ENCODE measurements around the gene EFHD2.
"Not testable (repeated sequence)": the region's sequence is repeated elsewhere in the genome, so short reads cannot be mapped to it uniquely, and the experiment has no call there.

Gene EFHD2

GRCh38 chr1:15456313-15456954 is 46.7 kb downstream of the EFHD2 start, which contains the start of gene CELA2A:
Gene CELA2A, plus strand, starts transcription at chr1:15456732. Its CDS starts 22 bp downstream, at chr1:15456754.
- DNase-seq: no peak

GRCh38 chr1:15457585-15457984 is 47.9 kb downstream of the EFHD2 start:
- DNase-seq: no peak

GRCh38 chr1:15458388-15458787 is 48.7 kb downstream of the EFHD2 start:
- not testable (repeated sequence) for DNase-seq

GRCh38 chr1:15459771-15460707 is 50.4 kb downstream of the EFHD2 start:
- no peak for DNase-seq

- no peak for DNase-seq
These were observed 51.0 kb downstream of the EFHD2 start for GRCh38 chr1:15460708-15461095.

GRCh38 chr1:15463064-15463800 is 53.5 kb downstream of the EFHD2 start:
- not testable (repeated sequence) for DNase-seq

GRCh38 chr1:15463926-15464322 is 54.2 kb downstream of the EFHD2 start:
- not testable (repeated sequence) for DNase-seq

- no peak for DNase-seq
These were observed 56.0 kb downstream of the EFHD2 start for GRCh38 chr1:15465674-15466073.

GRCh38 chr1:15466955-15467625 is 57.4 kb downstream of the EFHD2 start:
- DNase-seq: not testable (repeated sequence)

GRCh38 chr1:15468145-15468544 is 58.5 kb downstream of the EFHD2 start:
- no peak for DNase-seq

GRCh38 chr1:15469361-15469760 is 59.7 kb downstream of the EFHD2 start:
- no peak for DNase-seq

- DNase-seq: not testable (repeated sequence)
These were observed 60.2 kb downstream of the EFHD2 start for GRCh38 chr1:15469821-15470448.

GRCh38 chr1:15471067-15471466 is 61.4 kb downstream of the EFHD2 start:
- DNase-seq: not testable (repeated sequence)

GRCh38 chr1:15471723-15472122 is 62.0 kb downstream of the EFHD2 start:
- not testable (repeated sequence) for DNase-seq

- no peak for DNase-seq
These were observed 62.9 kb downstream of the EFHD2 start for GRCh38 chr1:15472587-15472986.

GRCh38 chr1:15475752-15476314 is 66.1 kb downstream of the EFHD2 start, which contains the start of gene CELA2B:
Gene CELA2B, plus strand, starts transcription at chr1:15476104. Its CDS starts 22 bp downstream, at chr1:15476126.
- no peak for DNase-seq

- no peak for DNase-seq
These were observed 67.2 kb downstream of the EFHD2 start for GRCh38 chr1:15476927-15477326.

GRCh38 chr1:15477646-15478212 is 68.0 kb downstream of the EFHD2 start:
- DNase-seq: no peak

Data from HCEC 1CT (cell line).